Brain pericyte (primary cell): Measurements from ENCODE around the gene NACA2.

Source experiments
- DNase-seq: peaks from one replicate; pipeline ENCODE4 v3.0.0-alpha.2; 2012; ENCODE audit warnings: low read depth, low spot score

The NACA2 gene

GRCh38 chr17:61547113-61547512 lies 43.9 kb downstream of the NACA2 start:
- no peak for DNase-seq

- no peak for DNase-seq
These were observed 45.6 kb downstream of the NACA2 start for GRCh38 chr17:61545335-61545938.

- no peak for DNase-seq
These were observed 47.1 kb downstream of the NACA2 start for GRCh38 chr17:61543786-61544415.

- DNase-seq = no peak
These were observed 49.0 kb downstream of the NACA2 start for GRCh38 chr17:61542027-61542426.

- DNase-seq = no peak
These were observed 50.1 kb downstream of the NACA2 start for GRCh38 chr17:61540874-61541273.
